HepG2 (cell line): ENCODE results near the gene SH3D21. TPM values are rescaled to one million over a fixed set of nuclear protein-coding genes. Genes with fewer than 3 reads are reported as not detected.

Experiments
- ETV5 ChIP-seq: IDR thresholded peaks from 2 replicates; pipeline ENCODE4 v1.6.1; 2018; ENCODE audit warnings: missing biosample characterization, missing genetic modification reagents, inconsistent platforms, borderline replicate concordance
- HNF4A ChIP-seq: sonication (generic); formaldehyde crosslinking; IDR thresholded peaks from 2 replicates; pipeline ENCODE4 v1.4.0; 2020; ENCODE audit warnings: missing genetic modification reagents
- HNRNPLL ChIP-seq: fragments of 200-400 bp; formaldehyde crosslinking; IDR thresholded peaks from 2 replicates; pipeline ENCODE4 v1.6.1; 2017; ENCODE audit warnings: mild to moderate bottlenecking, low read depth, low read length; ENCODE audit not compliant: poor library complexity, severe bottlenecking
- KDM3A ChIP-seq: IDR thresholded peaks from 2 replicates; pipeline ENCODE4 v1.6.1; 2018; ENCODE audit warnings: low read depth, missing compliant biosample characterization
- LRRFIP1 ChIP-seq: sonication (generic); formaldehyde crosslinking; conservative IDR thresholded peaks from 2 replicates; pipeline ENCODE4 v1.4.0; 2020; ENCODE audit warnings: missing genetic modification reagents
- PAF1 ChIP-seq: IDR thresholded peaks from 2 replicates; pipeline ENCODE4 v1.6.1; 2016; ENCODE audit warnings: missing genetic modification reagents, missing compliant biosample characterization
- RFX1 ChIP-seq: fragments of 450-650 bp; IDR thresholded peaks from 2 replicates; pipeline ENCODE4 v1.6.1; 2017
- SNAPC2 ChIP-seq: sonication (generic); formaldehyde crosslinking; IDR thresholded peaks from 2 replicates; pipeline ENCODE4 v1.8.1; 2022; ENCODE audit warnings: mild to moderate bottlenecking, missing genetic modification reagents
- TEAD3 ChIP-seq: optimal IDR thresholded peaks from 2 replicates; pipeline ENCODE3; 2016; ENCODE audit warnings: borderline replicate concordance
- ZBTB37 ChIP-seq: sonication (generic); formaldehyde crosslinking; IDR thresholded peaks from 2 replicates; pipeline ENCODE4 v1.4.0; 2020; ENCODE audit warnings: mild to moderate bottlenecking, missing genetic modification reagents
- ZNF225 ChIP-seq: sonication (generic); formaldehyde crosslinking; IDR thresholded peaks from 2 replicates; pipeline ENCODE4 v1.4.0; 2020; ENCODE audit warnings: mild to moderate bottlenecking, missing genetic modification reagents
- ZNF263 ChIP-seq: sonication (generic); formaldehyde crosslinking; IDR thresholded peaks from 2 replicates; pipeline ENCODE4 v1.4.0; 2020; ENCODE audit warnings: missing genetic modification reagents
- ZNF30 ChIP-seq: sonication (generic); formaldehyde crosslinking; IDR thresholded peaks from 2 replicates; pipeline ENCODE4 v1.5.0; 2020; ENCODE audit warnings: mild to moderate bottlenecking, missing genetic modification reagents
- ZNF326 ChIP-seq: sonication (generic); formaldehyde crosslinking; IDR thresholded peaks from 2 replicates; pipeline ENCODE4 v1.4.0; 2020; ENCODE audit warnings: missing genetic modification reagents, borderline replicate concordance
- ZNF460 ChIP-seq: sonication (generic); formaldehyde crosslinking; IDR thresholded peaks from 2 replicates; pipeline ENCODE4 v1.5.1; 2020; ENCODE audit warnings: missing genetic modification reagents, mild to moderate bottlenecking, borderline replicate concordance
- ZNF589 ChIP-seq: sonication (generic); formaldehyde crosslinking; conservative IDR thresholded peaks from 2 replicates; pipeline ENCODE4 v1.8.0; 2022; ENCODE audit warnings: mild to moderate bottlenecking, moderate library complexity, missing genetic modification reagents
- ZNF598 ChIP-seq: sonication (generic); formaldehyde crosslinking; IDR thresholded peaks from 2 replicates; pipeline ENCODE4 v1.5.1; 2020; ENCODE audit warnings: mild to moderate bottlenecking, missing genetic modification reagents, borderline replicate concordance
- ZNF609 ChIP-seq: sonication (generic); formaldehyde crosslinking; IDR thresholded peaks from 2 replicates; pipeline ENCODE4 v1.4.0; 2020; ENCODE audit warnings: mild to moderate bottlenecking, missing genetic modification reagents, borderline replicate concordance
- ZSCAN25 ChIP-seq: sonication (generic); formaldehyde crosslinking; IDR thresholded peaks from 2 replicates; pipeline ENCODE4 v1.8.0; 2022; ENCODE audit warnings: mild to moderate bottlenecking, missing genetic modification reagents
- polyA plus RNA-seq, 8 experiments: library from polyadenylated mRNA; depleted of rRNA in 3 of 8; stranded (reverse) in 7 of 8; unstranded in 1 of 8; fragments of >200 nt; fragmentation: Illumina TruSeq in 4 of 8; extraction: Trizol in 4 of 8; gene quantifications; 2 replicates each; pipeline versions ENCODE4 v1.2.1 to v1.2.3, GENCODE V29; 2011 to 2016; ENCODE audit warnings: low read depth in 4 of 8, missing spikeins in 1 of 8, mixed read lengths in 1 of 8; ENCODE audit not compliant: insufficient read depth in 1 of 8
- total RNA-seq, 5 experiments: library from RNA; depleted of rRNA; stranded (reverse); fragments of >200 nt; fragmentation: Illumina TruSeq; extraction: Trizol; gene quantifications; 2 replicates each; pipeline ENCODE4 v1.2.3, GENCODE V29; 2016; ENCODE audit warnings: low read depth in 1 of 5
- TF ChIP-seq, protein P1 (sequence below): sonication (generic); formaldehyde crosslinking; IDR thresholded peaks from 2 replicates; pipeline ENCODE4 v1.5.0; 2020; ENCODE audit warnings: missing genetic modification reagents

SH3D21 gene
- total and polyA plus RNA-seq, 2 of the 13 experiments (the other 11 are each of a cell fraction or from before 2014, with no cell fraction given) = 5.1 to 8.6 TPM

DNA sequence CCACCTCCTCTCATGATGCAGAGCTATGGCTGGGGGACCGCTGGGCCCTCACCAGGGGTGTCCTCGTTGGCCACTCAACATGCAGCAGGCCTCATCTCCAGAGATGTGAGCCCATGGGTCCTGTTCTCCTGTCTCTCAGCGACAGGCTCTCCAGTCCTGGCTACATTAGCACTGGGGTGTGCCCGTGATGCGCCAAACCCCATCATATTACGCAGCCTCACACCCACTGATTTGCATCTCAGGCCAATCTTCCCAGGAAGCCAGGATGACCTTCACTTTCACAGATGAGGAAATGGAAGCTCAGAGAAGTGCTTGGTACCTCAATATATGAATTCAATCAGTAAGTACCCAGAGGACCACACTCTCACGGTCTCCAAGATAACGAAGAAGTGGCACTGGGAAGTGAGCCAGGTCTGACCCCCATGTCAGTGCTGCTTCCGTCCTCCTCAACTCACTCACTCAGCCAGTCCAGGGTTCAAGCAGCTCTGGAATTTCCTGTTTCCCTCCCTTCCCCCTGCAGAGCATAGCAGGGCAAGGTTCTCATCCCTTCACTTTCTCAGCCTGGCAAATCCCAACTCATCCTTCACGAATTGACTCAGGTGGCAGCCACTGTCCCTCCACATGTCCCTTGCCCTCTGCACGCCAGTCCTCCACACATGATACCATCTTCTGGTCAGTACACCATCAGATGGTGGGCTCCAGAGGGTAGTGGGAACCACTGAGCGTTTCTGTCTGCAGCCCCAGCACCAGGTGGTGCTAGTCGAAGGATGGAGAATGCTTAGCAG lies 46.1 kb downstream of the SH3D21 start (continued):
- 0 out of 2 replicates have a peak, but pooled peaks have one; percentile 25 for TF ChIP-seq ZNF609 (CRISPR knock-in tag)
- TF ChIP-seq ZNF460 = no peak
- 0 out of 2 replicates have a peak, but pooled peaks have one; percentile 37 for TF ChIP-seq ZNF263
- TF ChIP-seq ETV5 (CRISPR knock-in tag) = peak; percentile 94
- TF ChIP-seq LRRFIP1 (CRISPR knock-in tag) = no peak
- TF ChIP-seq ZSCAN25 (CRISPR knock-in tag) = peak; percentile 69
- TF ChIP-seq ZNF225 (CRISPR knock-in tag) = no peak
- TF ChIP-seq ZNF589 (CRISPR knock-in tag) = no peak
- TF ChIP-seq, protein P1, sequence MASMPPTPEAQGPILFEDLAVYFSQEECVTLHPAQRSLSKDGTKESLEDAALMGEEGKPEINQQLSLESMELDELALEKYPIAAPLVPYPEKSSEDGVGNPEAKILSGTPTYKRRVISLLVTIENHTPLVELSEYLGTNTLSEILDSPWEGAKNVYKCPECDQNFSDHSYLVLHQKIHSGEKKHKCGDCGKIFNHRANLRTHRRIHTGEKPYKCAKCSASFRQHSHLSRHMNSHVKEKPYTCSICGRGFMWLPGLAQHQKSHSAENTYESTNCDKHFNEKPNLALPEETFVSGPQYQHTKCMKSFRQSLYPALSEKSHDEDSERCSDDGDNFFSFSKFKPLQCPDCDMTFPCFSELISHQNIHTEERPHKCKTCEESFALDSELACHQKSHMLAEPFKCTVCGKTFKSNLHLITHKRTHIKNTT (CRISPR knock-in tag) = no peak
- TF ChIP-seq ZNF326 (CRISPR knock-in tag) = no peak
- TF ChIP-seq TEAD3 = peak; percentile 98
- TF ChIP-seq HNRNPLL = no peak
- no peak for TF ChIP-seq KDM3A (CRISPR knock-in tag)
- peak; percentile 61 for TF ChIP-seq HNF4A
- TF ChIP-seq ZNF598 = peak; percentile 50; the same call in 1 of the 2 replicates
- TF ChIP-seq PAF1 (CRISPR knock-in tag) = no peak
- 0 out of 2 replicates have a peak, but pooled peaks have one; percentile 36 for TF ChIP-seq SNAPC2 (CRISPR knock-in tag)
- TF ChIP-seq ZNF30 (CRISPR knock-in tag) = no peak; the same call in 1 of the 2 replicates
- no peak for TF ChIP-seq RFX1
- TF ChIP-seq ZBTB37 = no peak
